ENCODE results near the gene SLC17A4.

SLC17A4 gene

GRCh38 chr6:25777856-25778649 lies 23.5 kb downstream of the SLC17A4 start:
- Histone ChIP-seq H3K4me3 (ENCODE audit: low read depth, low read length) (no peak overlapping the region), H3K9me3 (ENCODE audit: control insufficient read depth, insufficient read depth, low read length) (no peaks in the 10 kb centered on the region), H3K27me3 (ENCODE audit: control insufficient read depth, insufficient read depth, low read length) (no peaks in the 10 kb centered on the region), H3K36me3 (ENCODE audit: control insufficient read depth, insufficient read depth, low read length) (no peaks in the 10 kb centered on the region), H3K9ac (ENCODE audit: low read depth, low read length) (no peak overlapping the region), H3K4me1 (ENCODE audit: control insufficient read depth, insufficient read depth, low read length) (0 out of 2 replicates have a peak, but pooled peaks cover 5% of the 10 kb centered on the region), H3K27ac (ENCODE audit: low read depth, low read length) (no peak overlapping the region)

GRCh38 chr6:25781134-25781533 lies 26.6 kb downstream of the SLC17A4 start:
- H3K4me3 ChIP-seq (ENCODE audit: low read depth, low read length), result no peak overlapping the region
- H3K36me3 ChIP-seq (ENCODE audit: control insufficient read depth, insufficient read depth, low read length), result no peaks in the 10 kb centered on the region

GRCh38 chr6:25787428-25787827 lies 32.9 kb downstream of the SLC17A4 start:
- no peak overlapping the region for H3K9ac ChIP-seq (ENCODE audit: low read depth, low read length)
- no peaks in the 10 kb centered on the region for H3K27me3 ChIP-seq (ENCODE audit: control insufficient read depth, insufficient read depth, low read length)
- no peak overlapping the region for H3K27ac ChIP-seq (ENCODE audit: low read depth, low read length)
- no peaks in the 10 kb centered on the region for H3K36me3 ChIP-seq (ENCODE audit: control insufficient read depth, insufficient read depth, low read length)
- H3K4me3 ChIP-seq (ENCODE audit: low read depth, low read length), result no peak overlapping the region
- no peaks in the 10 kb centered on the region for H3K9me3 ChIP-seq (ENCODE audit: control insufficient read depth, insufficient read depth, low read length)
- H3K4me1 ChIP-seq (ENCODE audit: control insufficient read depth, insufficient read depth, low read length), result no peaks in the 10 kb centered on the region

More at GRCh38 chr6:25781134-25781533, 26.6 kb downstream of the SLC17A4 start:
- Histone ChIP-seq H3K27me3 (ENCODE audit: control insufficient read depth, insufficient read depth, low read length) (no peaks in the 10 kb centered on the region), H3K9ac (ENCODE audit: low read depth, low read length) (no peak overlapping the region), H3K4me1 (ENCODE audit: control insufficient read depth, insufficient read depth, low read length) (0 out of 2 replicates have a peak, but pooled peaks cover 5% of the 10 kb centered on the region), H3K27ac (ENCODE audit: low read depth, low read length) (no peak overlapping the region), H3K9me3 (ENCODE audit: control insufficient read depth, insufficient read depth, low read length) (no peaks in the 10 kb centered on the region)

GRCh38 chr6:25788305-25788922 lies 33.9 kb downstream of the SLC17A4 start:
- Histone ChIP-seq H3K4me3 (ENCODE audit: low read depth, low read length) (no peak overlapping the region), H3K9me3 (ENCODE audit: control insufficient read depth, insufficient read depth, low read length) (no peaks in the 10 kb centered on the region), H3K27ac (ENCODE audit: low read depth, low read length) (no peak overlapping the region), H3K27me3 (ENCODE audit: control insufficient read depth, insufficient read depth, low read length) (no peaks in the 10 kb centered on the region), H3K36me3 (ENCODE audit: control insufficient read depth, insufficient read depth, low read length) (no peaks in the 10 kb centered on the region), H3K9ac (ENCODE audit: low read depth, low read length) (no peak overlapping the region), H3K4me1 (ENCODE audit: control insufficient read depth, insufficient read depth, low read length) (no peaks in the 10 kb centered on the region)

GRCh38 chr6:25789475-25789874 lies 34.9 kb downstream of the SLC17A4 start:
- Histone ChIP-seq H3K36me3 (ENCODE audit: control insufficient read depth, insufficient read depth, low read length) (no peaks in the 10 kb centered on the region), H3K27ac (ENCODE audit: low read depth, low read length) (no peak overlapping the region), H3K9ac (ENCODE audit: low read depth, low read length) (no peak overlapping the region), H3K4me3 (ENCODE audit: low read depth, low read length) (no peak overlapping the region), H3K4me1 (ENCODE audit: control insufficient read depth, insufficient read depth, low read length) (no peaks in the 10 kb centered on the region), H3K9me3 (ENCODE audit: control insufficient read depth, insufficient read depth, low read length) (no peaks in the 10 kb centered on the region), H3K27me3 (ENCODE audit: control insufficient read depth, insufficient read depth, low read length) (no peaks in the 10 kb centered on the region)

- Histone ChIP-seq H3K4me1 (ENCODE audit: control insufficient read depth, insufficient read depth, low read length) (no peaks in the 10 kb centered on the region), H3K27me3 (ENCODE audit: control insufficient read depth, insufficient read depth, low read length) (no peaks in the 10 kb centered on the region), H3K27ac (ENCODE audit: low read depth, low read length) (no peak overlapping the region)
Observed at GRCh38 chr6:25792016-25792415, 37.5 kb downstream of the SLC17A4 start.

GRCh38 chr6:25793970-25794369 lies 39.4 kb downstream of the SLC17A4 start:
- no peak overlapping the region for H3K27ac ChIP-seq (ENCODE audit: low read depth, low read length)
- H3K27me3 ChIP-seq (ENCODE audit: control insufficient read depth, insufficient read depth, low read length), result no peaks in the 10 kb centered on the region
- no peaks in the 10 kb centered on the region for H3K36me3 ChIP-seq (ENCODE audit: control insufficient read depth, insufficient read depth, low read length)
- no peaks in the 10 kb centered on the region for H3K9me3 ChIP-seq (ENCODE audit: control insufficient read depth, insufficient read depth, low read length)
- no peaks in the 10 kb centered on the region for H3K4me1 ChIP-seq (ENCODE audit: control insufficient read depth, insufficient read depth, low read length)
- H3K9ac ChIP-seq (ENCODE audit: low read depth, low read length), result no peak overlapping the region
- H3K4me3 ChIP-seq (ENCODE audit: low read depth, low read length), result no peak overlapping the region

More at GRCh38 chr6:25792016-25792415, 37.5 kb downstream of the SLC17A4 start:
- H3K9ac ChIP-seq (ENCODE audit: low read depth, low read length), result no peak overlapping the region
- no peak overlapping the region for H3K4me3 ChIP-seq (ENCODE audit: low read depth, low read length)
- no peaks in the 10 kb centered on the region for H3K36me3 ChIP-seq (ENCODE audit: control insufficient read depth, insufficient read depth, low read length)
- no peaks in the 10 kb centered on the region for H3K9me3 ChIP-seq (ENCODE audit: control insufficient read depth, insufficient read depth, low read length)

GRCh38 chr6:25794784-25795183 lies 40.2 kb downstream of the SLC17A4 start:
- Histone ChIP-seq H3K4me3 (ENCODE audit: low read depth, low read length) (no peak overlapping the region), H3K4me1 (ENCODE audit: control insufficient read depth, insufficient read depth, low read length) (no peaks in the 10 kb centered on the region), H3K36me3 (ENCODE audit: control insufficient read depth, insufficient read depth, low read length) (no peaks in the 10 kb centered on the region), H3K27ac (ENCODE audit: low read depth, low read length) (no peak overlapping the region), H3K9me3 (ENCODE audit: control insufficient read depth, insufficient read depth, low read length) (no peaks in the 10 kb centered on the region), H3K9ac (ENCODE audit: low read depth, low read length) (no peak overlapping the region), H3K27me3 (ENCODE audit: control insufficient read depth, insufficient read depth, low read length) (no peaks in the 10 kb centered on the region)

GRCh38 chr6:25801436-25801835 lies 46.9 kb downstream of the SLC17A4 start:
- Histone ChIP-seq H3K27ac (ENCODE audit: low read depth, low read length) (no peak overlapping the region), H3K36me3 (ENCODE audit: control insufficient read depth, insufficient read depth, low read length) (no peaks in the 10 kb centered on the region), H3K9ac (ENCODE audit: low read depth, low read length) (no peak overlapping the region), H3K4me1 (ENCODE audit: control insufficient read depth, insufficient read depth, low read length) (peaks cover 7% of the 10 kb centered on the region; the same call in 1 of the 2 replicates), H3K27me3 (ENCODE audit: control insufficient read depth, insufficient read depth, low read length) (no peaks in the 10 kb centered on the region), H3K4me3 (ENCODE audit: low read depth, low read length) (no peak overlapping the region), H3K9me3 (ENCODE audit: control insufficient read depth, insufficient read depth, low read length) (no peaks in the 10 kb centered on the region; the same call in 1 of the 2 replicates)

- Histone ChIP-seq H3K27me3 (ENCODE audit: control insufficient read depth, insufficient read depth, low read length) (no peaks in the 10 kb centered on the region), H3K4me3 (ENCODE audit: low read depth, low read length) (no peak overlapping the region), H3K9ac (ENCODE audit: low read depth, low read length) (no peak overlapping the region), H3K36me3 (ENCODE audit: control insufficient read depth, insufficient read depth, low read length) (no peaks in the 10 kb centered on the region), H3K4me1 (ENCODE audit: control insufficient read depth, insufficient read depth, low read length) (peaks cover 7% of the 10 kb centered on the region; the same call in 1 of the 2 replicates), H3K27ac (ENCODE audit: low read depth, low read length) (no peak overlapping the region), H3K9me3 (ENCODE audit: control insufficient read depth, insufficient read depth, low read length) (no peaks in the 10 kb centered on the region; the same call in 1 of the 2 replicates)
Observed at GRCh38 chr6:25804804-25805203, 50.3 kb downstream of the SLC17A4 start.

GRCh38 chr6:25815194-25815593 lies 60.7 kb downstream of the SLC17A4 start:
- Histone ChIP-seq H3K4me1 (ENCODE audit: control insufficient read depth, insufficient read depth, low read length) (no peaks in the 10 kb centered on the region), H3K4me3 (ENCODE audit: low read depth, low read length) (no peak overlapping the region), H3K27ac (ENCODE audit: low read depth, low read length) (no peak overlapping the region), H3K9me3 (ENCODE audit: control insufficient read depth, insufficient read depth, low read length) (no peaks in the 10 kb centered on the region), H3K36me3 (ENCODE audit: control insufficient read depth, insufficient read depth, low read length) (no peaks in the 10 kb centered on the region), H3K9ac (ENCODE audit: low read depth, low read length) (no peak overlapping the region), H3K27me3 (ENCODE audit: control insufficient read depth, insufficient read depth, low read length) (no peaks in the 10 kb centered on the region)
